Measurements from ENCODE around the gene TMEM132C.

Gene TMEM132C

GRCh38 chr12:128367961-128368360, 101.0 kb downstream of the TMEM132C start:
- TF ChIP-seq, protein P1, sequence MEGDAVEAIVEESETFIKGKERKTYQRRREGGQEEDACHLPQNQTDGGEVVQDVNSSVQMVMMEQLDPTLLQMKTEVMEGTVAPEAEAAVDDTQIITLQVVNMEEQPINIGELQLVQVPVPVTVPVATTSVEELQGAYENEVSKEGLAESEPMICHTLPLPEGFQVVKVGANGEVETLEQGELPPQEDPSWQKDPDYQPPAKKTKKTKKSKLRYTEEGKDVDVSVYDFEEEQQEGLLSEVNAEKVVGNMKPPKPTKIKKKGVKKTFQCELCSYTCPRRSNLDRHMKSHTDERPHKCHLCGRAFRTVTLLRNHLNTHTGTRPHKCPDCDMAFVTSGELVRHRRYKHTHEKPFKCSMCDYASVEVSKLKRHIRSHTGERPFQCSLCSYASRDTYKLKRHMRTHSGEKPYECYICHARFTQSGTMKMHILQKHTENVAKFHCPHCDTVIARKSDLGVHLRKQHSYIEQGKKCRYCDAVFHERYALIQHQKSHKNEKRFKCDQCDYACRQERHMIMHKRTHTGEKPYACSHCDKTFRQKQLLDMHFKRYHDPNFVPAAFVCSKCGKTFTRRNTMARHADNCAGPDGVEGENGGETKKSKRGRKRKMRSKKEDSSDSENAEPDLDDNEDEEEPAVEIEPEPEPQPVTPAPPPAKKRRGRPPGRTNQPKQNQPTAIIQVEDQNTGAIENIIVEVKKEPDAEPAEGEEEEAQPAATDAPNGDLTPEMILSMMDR (IDR thresholded peaks at IDR 0.05; ENCODE audit: low read depth, low read length, missing control alignments) = no peak
- Histone ChIP-seq H3K27ac (no peak overlapping the region), H3K4me3 (ENCODE audit: low read depth, low read length) (no peak overlapping the region), H3K27me3 (replicated peaks) (no peaks in the 10 kb centered on the region), H3K36me3 (replicated peaks) (no peaks in the 10 kb centered on the region)
- DNase-seq = no peak
- in situ Hi-C loops (cut with HindIII; ENCODE audit: low pct_ligation_motif_present, low sequenced_read_pairs) = no loop called here

DNA sequence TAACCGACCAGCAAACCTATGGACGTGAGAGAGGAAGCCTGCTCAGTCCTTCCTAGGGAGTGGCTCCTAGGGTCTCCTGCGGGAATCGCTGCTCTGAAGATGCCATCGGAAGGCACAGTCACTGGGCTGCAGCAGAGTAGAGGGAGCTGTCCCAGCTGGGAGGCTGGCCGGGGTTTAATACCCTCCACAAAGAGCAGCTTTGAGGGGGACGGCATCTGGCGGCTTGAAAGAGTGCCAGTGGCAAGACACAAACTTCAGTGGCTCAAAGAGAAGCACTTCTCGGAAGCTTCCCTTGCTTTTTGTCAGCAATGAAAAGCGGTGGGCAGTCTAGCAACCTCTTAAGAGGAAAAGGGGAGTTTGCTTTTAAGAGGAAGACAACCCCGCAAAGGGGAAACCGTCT, 114.6 kb downstream of the TMEM132C start:
- in situ Hi-C loops (cut with HindIII; ENCODE audit: low pct_ligation_motif_present, low sequenced_read_pairs) = no loop called here
- TF ChIP-seq, protein P1 (IDR thresholded peaks at IDR 0.05; ENCODE audit: low read depth, low read length, missing control alignments) = no peak

GRCh38 chr12:128381946-128382345, 115.0 kb downstream of the TMEM132C start:
- no peak overlapping the region for H3K4me3 ChIP-seq (ENCODE audit: low read depth, low read length)
- DNase-seq = no peak
- no peak overlapping the region for H3K27ac ChIP-seq
- no peaks in the 10 kb centered on the region for H3K27me3 ChIP-seq (replicated peaks)
- in situ Hi-C loops (cut with HindIII; ENCODE audit: low pct_ligation_motif_present, low sequenced_read_pairs) = no loop called here
- no peaks in the 10 kb centered on the region for H3K36me3 ChIP-seq (replicated peaks)
- TF ChIP-seq, protein P1 (IDR thresholded peaks at IDR 0.05; ENCODE audit: low read depth, low read length, missing control alignments) = no peak

More for the DNA sequence above, 114.6 kb downstream of the TMEM132C start:
- Histone ChIP-seq H3K27ac (no peak overlapping the region), H3K36me3 (replicated peaks) (no peaks in the 10 kb centered on the region), H3K4me3 (ENCODE audit: low read depth, low read length) (no peak overlapping the region), H3K27me3 (replicated peaks) (no peaks in the 10 kb centered on the region)
- DNase-seq = no peak

DNA sequence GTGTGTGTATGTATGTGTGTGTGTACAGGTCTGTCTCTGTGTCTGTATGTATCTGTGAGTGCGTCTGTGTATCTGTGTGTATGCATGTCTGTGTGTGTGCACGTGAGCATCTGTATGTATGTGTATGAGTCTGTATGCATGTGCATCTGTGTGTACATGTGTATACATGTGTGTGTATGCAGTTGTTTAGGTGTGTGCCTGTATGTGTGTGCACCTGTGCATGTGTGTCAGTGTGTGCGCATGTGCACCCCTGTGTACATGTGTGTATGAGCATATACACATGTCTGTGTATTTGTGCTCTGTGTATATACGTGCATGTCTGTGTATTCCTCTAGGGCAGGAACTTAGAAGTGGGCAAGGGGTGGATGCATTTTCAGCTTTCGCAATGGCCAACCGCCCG, 116.0 kb downstream of the TMEM132C start:
- no peak overlapping the region for H3K27ac ChIP-seq
- no peaks in the 10 kb centered on the region for H3K36me3 ChIP-seq (replicated peaks)
- TF ChIP-seq, protein P1 (IDR thresholded peaks at IDR 0.05; ENCODE audit: low read depth, low read length, missing control alignments) = no peak
- DNase-seq = no peak
- no peaks in the 10 kb centered on the region for H3K27me3 ChIP-seq (replicated peaks)
- in situ Hi-C loops (cut with HindIII; ENCODE audit: low pct_ligation_motif_present, low sequenced_read_pairs) = no loop called here
- H3K4me3 ChIP-seq (ENCODE audit: low read depth, low read length) = no peak overlapping the region

GRCh38 chr12:128383357-128383937, 116.5 kb downstream of the TMEM132C start:
- in situ Hi-C loops (cut with HindIII; ENCODE audit: low pct_ligation_motif_present, low sequenced_read_pairs) = no loop called here
- H3K36me3 ChIP-seq (replicated peaks) = no peaks in the 10 kb centered on the region
- no peak for DNase-seq
- no peaks in the 10 kb centered on the region for H3K27me3 ChIP-seq (replicated peaks)
- no peak overlapping the region for H3K27ac ChIP-seq
- no peak overlapping the region for H3K4me3 ChIP-seq (ENCODE audit: low read depth, low read length)
- TF ChIP-seq, protein P1 (IDR thresholded peaks at IDR 0.05; ENCODE audit: low read depth, low read length, missing control alignments) = no peak

DNA sequence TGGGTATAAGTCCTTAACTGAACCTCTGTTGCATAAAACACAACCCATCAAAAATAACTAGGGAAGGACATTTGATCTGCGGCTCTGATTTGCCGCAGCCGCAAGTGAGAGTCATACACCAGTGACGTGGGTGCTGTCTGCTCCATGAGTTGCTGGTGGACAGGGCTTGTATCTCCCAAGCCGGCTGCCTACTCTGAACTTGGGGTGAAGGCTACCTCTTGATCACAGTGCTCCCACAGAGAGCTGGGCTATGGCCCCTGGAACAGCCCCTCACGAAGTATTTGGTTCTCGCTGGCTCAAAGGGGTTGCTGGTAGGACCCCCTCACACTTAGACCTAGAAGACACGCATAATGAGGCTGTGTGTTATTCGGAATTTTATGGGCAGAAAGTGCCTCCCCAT, 118.8 kb downstream of the TMEM132C start:
- in situ Hi-C loops (cut with HindIII; ENCODE audit: low pct_ligation_motif_present, low sequenced_read_pairs) = no loop called here
- no peak overlapping the region for H3K27ac ChIP-seq
- TF ChIP-seq, protein P1 (IDR thresholded peaks at IDR 0.05; ENCODE audit: low read depth, low read length, missing control alignments) = no peak
- no peak for DNase-seq
- no peaks in the 10 kb centered on the region for H3K27me3 ChIP-seq (replicated peaks)
- H3K4me3 ChIP-seq (ENCODE audit: low read depth, low read length) = no peak overlapping the region
- no peaks in the 10 kb centered on the region for H3K36me3 ChIP-seq (replicated peaks)

Measured in brain microvascular endothelial cell (primary cell).